HEK293 (cell line): ENCODE data around the gene CCNDBP1.

Experiments used
- CTCF ChIA-PET: fragments of 350-600 bp; formaldehyde crosslinking; extraction: SDS; loops from one replicate; lab custom pipeline; 2021; ENCODE audit warnings: antibody characterized with exemption; lab: Yijun Ruan, JAX
- POLR2A ChIA-PET: fragments of 300-600 bp; formaldehyde crosslinking; extraction: SDS; loops from one replicate; lab custom pipeline; 2020; ENCODE audit warnings: antibody characterized with exemption, inconsistent platforms; lab: Yijun Ruan, JAX
- H3K27ac ChIP-seq: fragments of 200-500 bp; sonication (Bioruptor generic); 2 replicates; pipeline ENCODE4 v1.5.1; 2014; ENCODE audit warnings: low read depth, low read length, control low read depth, inconsistent platforms; ENCODE audit errors: extremely low read depth
- H3K36me3 ChIP-seq, 2 experiments: fragments of 200-500 bp in 1 of 2; sonication (Bioruptor generic) in 1 of 2; 1 replicate in 1 of 2; 2 replicates in 1 of 2; pipeline ENCODE4 v1.5.1; 2014 to 2017; ENCODE audit warnings: inconsistent platforms in 2 of 2, low read length in 2 of 2; ENCODE audit not compliant: control insufficient read depth in 2 of 2, insufficient read depth in 1 of 2
- H3K4me1 ChIP-seq: fragments of 200-500 bp; sonication (Bioruptor generic); 2 replicates; pipeline ENCODE4 v1.5.1; 2014; ENCODE audit warnings: mild to moderate bottlenecking, low read length, inconsistent platforms; ENCODE audit not compliant: control insufficient read depth, insufficient read depth
- H3K4me3 ChIP-seq: 2 replicates; pipeline ENCODE4 v1.5.1; 2011; ENCODE audit warnings: low read depth, mild to moderate bottlenecking, control low read depth, low read length, moderate library complexity
- H3K9me3 ChIP-seq: fragments of 200-500 bp; sonication (Bioruptor generic); 2 replicates; pipeline ENCODE4 v1.5.1; 2014; ENCODE audit warnings: low read depth, low read length, inconsistent platforms; ENCODE audit not compliant: control insufficient read depth, insufficient read depth
- BCL11B ChIP-seq: fragments of 450-650 bp; formaldehyde crosslinking; IDR thresholded peaks from 2 replicates; pipeline ENCODE4 v1.5.1; 2016; ENCODE audit warnings: low read depth, missing biosample characterization, missing genetic modification characterization
- IKZF3 ChIP-seq: fragments of 450-650 bp; IDR thresholded peaks from 2 replicates; pipeline ENCODE4 v1.5.0; 2018; ENCODE audit warnings: missing biosample characterization, mild to moderate bottlenecking, missing genetic modification characterization, moderate library complexity
- KLF1 ChIP-seq: fragments of 450-650 bp; formaldehyde crosslinking; IDR thresholded peaks from 2 replicates; pipeline ENCODE4 v1.5.1; 2016; ENCODE audit warnings: missing biosample characterization, missing genetic modification characterization
- MZF1 ChIP-seq: fragments of 450-650 bp; formaldehyde crosslinking; IDR thresholded peaks from 2 replicates; pipeline ENCODE4 v1.5.1; 2017; ENCODE audit warnings: missing biosample characterization, missing genetic modification characterization, borderline replicate concordance
- ZBTB17 ChIP-seq: fragments of 450-650 bp; formaldehyde crosslinking; IDR thresholded peaks from 2 replicates; pipeline ENCODE4 v1.5.1; 2016; ENCODE audit warnings: missing biosample characterization, missing genetic modification characterization
- ZBTB21 ChIP-seq: fragments of 450-650 bp; formaldehyde crosslinking; IDR thresholded peaks from 2 replicates; pipeline ENCODE4 v1.5.1; 2017; ENCODE audit warnings: missing biosample characterization, missing genetic modification characterization
- ZFP3 ChIP-seq: fragments of 450-650 bp; formaldehyde crosslinking; IDR thresholded peaks from 2 replicates; pipeline ENCODE4 v1.5.1; 2016; ENCODE audit warnings: low read depth, missing biosample characterization, missing genetic modification characterization
- ZFP41 ChIP-seq: fragments of 450-650 bp; formaldehyde crosslinking; IDR thresholded peaks from 2 replicates; pipeline ENCODE4 v1.5.1; 2016; ENCODE audit warnings: missing biosample characterization, missing genetic modification characterization, borderline replicate concordance
- ZNF138 ChIP-seq: fragments of 450-650 bp; formaldehyde crosslinking; IDR thresholded peaks from 2 replicates; pipeline ENCODE4 v1.5.1; 2016; ENCODE audit warnings: missing biosample characterization, missing genetic modification characterization, borderline replicate concordance
- ZNF184 ChIP-seq: fragments of 450-650 bp; IDR thresholded peaks from 2 replicates; pipeline ENCODE4 v1.5.1; 2018; ENCODE audit warnings: missing biosample characterization, mild to moderate bottlenecking, missing genetic modification characterization
- ZNF223 ChIP-seq: fragments of 450-650 bp; formaldehyde crosslinking; IDR thresholded peaks from 2 replicates; pipeline ENCODE4 v1.5.1; 2016; ENCODE audit warnings: missing biosample characterization, missing genetic modification characterization
- ZNF248 ChIP-seq: fragments of 450-650 bp; formaldehyde crosslinking; IDR thresholded peaks from 2 replicates; pipeline ENCODE4 v1.5.1; 2017; ENCODE audit warnings: missing biosample characterization, missing genetic modification characterization
- ZNF266 ChIP-seq: fragments of 450-650 bp; formaldehyde crosslinking; IDR thresholded peaks from 2 replicates; pipeline ENCODE4 v1.5.1; 2016; ENCODE audit warnings: missing biosample characterization, missing genetic modification characterization, low read depth
- ZNF311 ChIP-seq: fragments of 450-650 bp; formaldehyde crosslinking; IDR thresholded peaks from 2 replicates; pipeline ENCODE4 v1.5.1; 2017; ENCODE audit warnings: missing biosample characterization, missing genetic modification characterization, borderline replicate concordance
- ZNF366 ChIP-seq: fragments of 450-650 bp; formaldehyde crosslinking; conservative IDR thresholded peaks from 2 replicates; pipeline ENCODE4 v1.5.1; 2016; ENCODE audit warnings: missing biosample characterization, missing genetic modification characterization
- ZNF391 ChIP-seq: fragments of 450-650 bp; formaldehyde crosslinking; IDR thresholded peaks from 2 replicates; pipeline ENCODE4 v1.5.1; 2016; ENCODE audit warnings: low read depth, missing biosample characterization, missing genetic modification characterization, borderline replicate concordance
- ZNF558 ChIP-seq: fragments of 450-650 bp; formaldehyde crosslinking; IDR thresholded peaks from 2 replicates; pipeline ENCODE4 v1.5.1; 2016; ENCODE audit warnings: missing biosample characterization, missing genetic modification characterization
- ZNF768 ChIP-seq: fragments of 450-650 bp; formaldehyde crosslinking; IDR thresholded peaks from 2 replicates; pipeline ENCODE4 v1.5.1; 2018; ENCODE audit warnings: missing biosample characterization, mild to moderate bottlenecking, missing genetic modification characterization
- TF ChIP-seq, protein P1 (sequence below): fragments of 450-650 bp; formaldehyde crosslinking; IDR thresholded peaks from 2 replicates; pipeline ENCODE4 v1.5.1; 2016; ENCODE audit warnings: missing biosample characterization, missing genetic modification characterization, low read depth
- TF ChIP-seq, protein P2 (sequence below): fragments of 450-650 bp; formaldehyde crosslinking; IDR thresholded peaks from 2 replicates; pipeline ENCODE4 v1.5.1; 2016; ENCODE audit warnings: missing biosample characterization, missing genetic modification characterization
- TF ChIP-seq, protein P3 (sequence below): fragments of 450-650 bp; formaldehyde crosslinking; IDR thresholded peaks from 2 replicates; pipeline ENCODE4 v1.5.1; 2016; ENCODE audit warnings: missing biosample characterization, missing genetic modification characterization

CCNDBP1 gene

DNA sequence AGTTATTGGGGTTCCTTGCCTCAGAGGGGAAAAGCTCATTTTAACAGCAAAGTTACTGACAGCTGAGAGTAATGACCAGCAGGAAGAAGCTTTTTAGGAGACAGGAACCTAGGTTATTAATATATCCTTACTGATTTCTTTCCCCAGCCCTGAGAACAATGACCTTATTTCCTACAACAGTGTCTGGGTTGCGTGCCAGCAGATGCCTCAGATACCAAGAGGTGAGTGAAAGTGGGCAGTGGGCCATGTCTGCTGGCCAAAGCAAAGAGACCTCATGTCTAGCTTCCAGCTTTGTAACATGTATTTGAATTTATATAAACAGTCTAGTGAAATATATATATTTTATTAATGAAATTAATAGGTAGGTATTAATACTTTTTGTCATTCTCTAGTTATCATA lies 5.0 kb downstream of the CCNDBP1 start:
- TF ChIP-seq ZBTB17 (tag by site-specific recombination) (no peak), ZNF138 (tag by site-specific recombination) (no peak), ZNF391 (no peak), ZNF311 (tag by site-specific recombination) (no peak), ZNF184 (tag by site-specific recombination) (no peak), ZNF768 (tag by site-specific recombination) (no peak), ZNF558 (tag by site-specific recombination) (no peak), ZBTB21 (tag by site-specific recombination) (no peak), BCL11B (tag by site-specific recombination) (no peak), ZNF266 (tag by site-specific recombination) (no peak), ZNF248 (tag by site-specific recombination) (no peak), IKZF3 (no peak), MZF1 (tag by site-specific recombination) (no peak), ZFP3 (tag by site-specific recombination) (no peak), KLF1 (tag by site-specific recombination) (no peak), ZNF223 (tag by site-specific recombination) (no peak), ZNF366 (no peak)
- TF ChIP-seq, protein P1, sequence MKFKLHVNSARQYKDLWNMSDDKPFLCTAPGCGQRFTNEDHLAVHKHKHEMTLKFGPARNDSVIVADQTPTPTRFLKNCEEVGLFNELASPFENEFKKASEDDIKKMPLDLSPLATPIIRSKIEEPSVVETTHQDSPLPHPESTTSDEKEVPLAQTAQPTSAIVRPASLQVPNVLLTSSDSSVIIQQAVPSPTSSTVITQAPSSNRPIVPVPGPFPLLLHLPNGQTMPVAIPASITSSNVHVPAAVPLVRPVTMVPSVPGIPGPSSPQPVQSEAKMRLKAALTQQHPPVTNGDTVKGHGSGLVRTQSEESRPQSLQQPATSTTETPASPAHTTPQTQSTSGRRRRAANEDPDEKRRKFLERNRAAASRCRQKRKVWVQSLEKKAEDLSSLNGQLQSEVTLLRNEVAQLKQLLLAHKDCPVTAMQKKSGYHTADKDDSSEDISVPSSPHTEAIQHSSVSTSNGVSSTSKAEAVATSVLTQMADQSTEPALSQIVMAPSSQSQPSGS: no peak
- TF ChIP-seq, protein P2, sequence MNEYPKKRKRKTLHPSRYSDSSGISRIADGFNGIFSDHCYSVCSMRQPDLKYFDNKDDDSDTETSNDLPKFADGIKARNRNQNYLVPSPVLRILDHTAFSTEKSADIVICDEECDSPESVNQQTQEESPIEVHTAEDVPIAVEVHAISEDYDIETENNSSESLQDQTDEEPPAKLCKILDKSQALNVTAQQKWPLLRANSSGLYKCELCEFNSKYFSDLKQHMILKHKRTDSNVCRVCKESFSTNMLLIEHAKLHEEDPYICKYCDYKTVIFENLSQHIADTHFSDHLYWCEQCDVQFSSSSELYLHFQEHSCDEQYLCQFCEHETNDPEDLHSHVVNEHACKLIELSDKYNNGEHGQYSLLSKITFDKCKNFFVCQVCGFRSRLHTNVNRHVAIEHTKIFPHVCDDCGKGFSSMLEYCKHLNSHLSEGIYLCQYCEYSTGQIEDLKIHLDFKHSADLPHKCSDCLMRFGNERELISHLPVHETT (tag by site-specific recombination): no peak
- TF ChIP-seq, protein P3, sequence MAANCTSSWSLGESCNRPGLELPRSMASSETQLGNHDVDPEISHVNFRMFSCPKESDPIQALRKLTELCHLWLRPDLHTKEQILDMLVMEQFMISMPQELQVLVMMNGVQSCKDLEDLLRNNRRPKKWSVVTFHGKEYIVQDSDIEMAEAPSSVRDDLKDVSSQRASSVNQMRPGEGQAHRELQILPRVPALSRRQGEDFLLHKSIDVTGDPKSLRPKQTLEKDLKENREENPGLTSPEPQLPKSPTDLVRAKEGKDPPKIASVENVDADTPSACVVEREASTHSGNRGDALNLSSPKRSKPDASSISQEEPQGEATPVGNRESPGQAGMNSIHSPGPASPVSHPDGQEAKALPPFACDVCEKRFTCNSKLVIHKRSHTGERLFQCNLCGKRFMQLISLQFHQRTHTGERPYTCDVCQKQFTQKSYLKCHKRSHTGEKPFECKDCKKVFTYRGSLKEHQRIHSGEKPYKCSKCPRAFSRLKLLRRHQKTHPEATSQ (tag by site-specific recombination): no peak
- peaks cover 30 to 66% of the 10 kb centered on the region in 2 experiments for H3K36me3 ChIP-seq
- ChIA-PET POLR2A (no interaction called here), CTCF (interaction anchor here (2.3 to 7.1 kb wide), 2 partner anchors 14 to 96 kb away, joined by 17 to 38 read pairs; no protein-coding TSS in a partner anchor)
- peaks cover 3% of the 10 kb centered on the region; the same call in 1 of the 2 replicates for H3K4me1 ChIP-seq
- H3K9me3 ChIP-seq: no peaks in the 10 kb centered on the region
- no peak overlapping the region for H3K4me3 ChIP-seq
- no peak overlapping the region for H3K27ac ChIP-seq

DNA sequence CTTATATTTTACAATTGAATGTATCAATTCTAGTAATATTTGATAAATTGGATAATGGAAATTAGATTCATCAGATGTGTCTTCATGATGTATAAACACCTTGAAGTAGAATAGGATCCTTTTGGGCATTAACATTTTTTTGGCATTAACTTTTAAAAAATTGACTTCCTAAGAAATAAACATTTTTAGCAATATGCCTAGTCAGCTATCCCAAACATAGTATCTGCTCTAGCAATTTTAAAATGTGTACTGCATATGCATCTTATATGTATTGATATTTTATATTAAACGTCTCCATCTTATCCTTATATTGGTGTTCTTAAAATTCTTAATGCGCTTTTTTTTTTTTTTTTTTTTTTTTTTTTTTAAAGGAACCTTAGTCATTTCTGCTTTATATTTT lies 8.5 kb downstream of the CCNDBP1 start:
- POLR2A ChIA-PET: no interaction called here
- CTCF ChIA-PET: interaction anchor here (7.1 kb wide), 1 partner anchor 10 kb away, joined by 38 read pairs; no protein-coding TSS in a partner anchor
- no peaks in the 10 kb centered on the region for H3K9me3 ChIP-seq
- TF ChIP-seq MZF1 (tag by site-specific recombination): no peak
- no peak for TF ChIP-seq ZFP41
- no peak for TF ChIP-seq ZBTB21 (tag by site-specific recombination)
- H3K4me3 ChIP-seq: no peak overlapping the region
- H3K36me3 ChIP-seq: peaks cover 29 to 76% of the 10 kb centered on the region in 2 experiments
- no peaks in the 10 kb centered on the region for H3K4me1 ChIP-seq
- no peak overlapping the region for H3K27ac ChIP-seq
